Brain microvascular endothelial cell (primary cell): ENCODE data around the gene PGR.

Experiments
- DNase-seq: peaks from one replicate; pipeline ENCODE4 v3.0.0-alpha.2; 2020
- H3K27ac ChIP-seq: fragments of 250-450 bp; sonication (Bioruptor Pico); 2 replicates; pipeline ENCODE4 v1.5.1; 2020; ENCODE audit warnings: mild to moderate bottlenecking, moderate library complexity
- H3K27me3 ChIP-seq: fragments of 250-450 bp; sonication (Bioruptor Pico); replicated peaks from 2 replicates; pipeline ENCODE4 v1.5.1; 2020; ENCODE audit warnings: mild to moderate bottlenecking
- H3K36me3 ChIP-seq: fragments of 250-450 bp; sonication (Bioruptor Pico); replicated peaks from 2 replicates; pipeline ENCODE4 v1.5.1; 2020; ENCODE audit warnings: mild to moderate bottlenecking
- H3K4me3 ChIP-seq: 2 replicates; pipeline ENCODE4 v1.5.1; 2011; ENCODE audit warnings: low read depth, mild to moderate bottlenecking, control low read depth, low read length, moderate library complexity
- in situ Hi-C: cut with HindIII; loops from 2 replicates; pipeline ENCODE4 v1.10.0; 2017; ENCODE audit warnings: low sequenced_read_pairs, low pct_ligation_motif_present
- TF ChIP-seq, protein P1 (sequence below): IDR thresholded peaks from 2 replicates; pipeline ENCODE4 v1.5.1; 2011; ENCODE audit warnings: low read depth, mild to moderate bottlenecking, moderate library complexity, low read length, control low read depth, inconsistent platforms; ENCODE audit errors: missing control alignments

PGR gene

DNA sequence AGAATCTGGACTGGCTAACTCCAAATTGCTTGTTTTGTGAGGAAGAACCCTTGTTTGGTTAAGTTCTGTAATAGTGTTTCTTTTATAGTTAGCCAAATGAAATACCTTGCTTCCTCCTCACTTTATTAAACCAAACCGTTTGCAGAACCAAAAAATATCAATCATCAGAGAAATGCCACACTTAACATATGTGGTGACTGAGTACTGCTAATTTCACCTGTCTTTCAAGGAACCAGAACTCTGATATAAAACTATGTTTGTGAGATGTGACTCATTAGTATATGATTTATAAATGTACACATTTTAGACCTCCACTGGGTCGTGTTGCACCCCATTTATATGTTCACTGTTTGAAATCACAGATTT lies 119.9 kb downstream of the PGR start:
- Histone ChIP-seq H3K27ac (no peak overlapping the region), H3K27me3 (no peaks in the 10 kb centered on the region), H3K4me3 (no peak overlapping the region), H3K36me3 (no peaks in the 10 kb centered on the region)
- no peak for DNase-seq
- TF ChIP-seq, protein P1, sequence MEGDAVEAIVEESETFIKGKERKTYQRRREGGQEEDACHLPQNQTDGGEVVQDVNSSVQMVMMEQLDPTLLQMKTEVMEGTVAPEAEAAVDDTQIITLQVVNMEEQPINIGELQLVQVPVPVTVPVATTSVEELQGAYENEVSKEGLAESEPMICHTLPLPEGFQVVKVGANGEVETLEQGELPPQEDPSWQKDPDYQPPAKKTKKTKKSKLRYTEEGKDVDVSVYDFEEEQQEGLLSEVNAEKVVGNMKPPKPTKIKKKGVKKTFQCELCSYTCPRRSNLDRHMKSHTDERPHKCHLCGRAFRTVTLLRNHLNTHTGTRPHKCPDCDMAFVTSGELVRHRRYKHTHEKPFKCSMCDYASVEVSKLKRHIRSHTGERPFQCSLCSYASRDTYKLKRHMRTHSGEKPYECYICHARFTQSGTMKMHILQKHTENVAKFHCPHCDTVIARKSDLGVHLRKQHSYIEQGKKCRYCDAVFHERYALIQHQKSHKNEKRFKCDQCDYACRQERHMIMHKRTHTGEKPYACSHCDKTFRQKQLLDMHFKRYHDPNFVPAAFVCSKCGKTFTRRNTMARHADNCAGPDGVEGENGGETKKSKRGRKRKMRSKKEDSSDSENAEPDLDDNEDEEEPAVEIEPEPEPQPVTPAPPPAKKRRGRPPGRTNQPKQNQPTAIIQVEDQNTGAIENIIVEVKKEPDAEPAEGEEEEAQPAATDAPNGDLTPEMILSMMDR, result no peak
- in situ Hi-C loops, result no loop called here

DNA sequence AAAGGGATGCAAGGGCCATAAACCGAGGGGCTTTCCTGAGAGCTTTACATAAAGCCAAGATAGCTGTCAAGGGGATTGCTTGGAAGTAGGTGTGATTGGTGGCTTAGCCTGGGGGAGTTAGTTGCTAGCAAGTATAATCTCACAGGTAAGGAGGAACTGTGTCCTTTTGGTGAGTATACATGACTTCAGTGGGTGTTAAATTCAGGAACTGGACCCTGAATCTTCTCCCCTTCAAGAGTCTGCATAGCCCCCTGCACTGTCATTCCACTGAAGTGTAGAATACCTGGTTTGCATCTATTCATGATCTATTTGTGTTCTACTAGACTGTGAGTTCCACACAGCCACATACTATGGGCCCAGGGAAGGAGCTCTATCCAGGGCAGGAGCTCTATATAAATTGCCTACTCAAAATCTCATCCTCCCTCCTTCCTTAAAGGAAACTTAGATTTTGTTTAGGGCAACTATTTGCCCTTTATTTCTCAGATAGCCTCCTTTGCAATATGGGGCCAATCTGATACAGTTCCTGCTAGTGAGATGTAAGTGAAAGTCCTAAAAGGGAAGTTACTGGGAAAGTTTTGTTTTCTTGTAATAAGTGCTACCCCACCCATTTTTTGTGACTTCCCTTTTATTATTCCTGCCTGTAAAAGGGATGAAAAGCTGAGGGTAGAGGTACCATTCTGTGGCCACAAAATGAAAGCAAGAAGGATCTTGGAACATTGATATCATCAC lies 120.5 kb downstream of the PGR start:
- Histone ChIP-seq H3K27ac (no peak overlapping the region), H3K36me3 (no peaks in the 10 kb centered on the region), H3K4me3 (no peak overlapping the region), H3K27me3 (no peaks in the 10 kb centered on the region)
- TF ChIP-seq, protein P1, result no peak
- no peak for DNase-seq
- in situ Hi-C loops, result no loop called here

DNA sequence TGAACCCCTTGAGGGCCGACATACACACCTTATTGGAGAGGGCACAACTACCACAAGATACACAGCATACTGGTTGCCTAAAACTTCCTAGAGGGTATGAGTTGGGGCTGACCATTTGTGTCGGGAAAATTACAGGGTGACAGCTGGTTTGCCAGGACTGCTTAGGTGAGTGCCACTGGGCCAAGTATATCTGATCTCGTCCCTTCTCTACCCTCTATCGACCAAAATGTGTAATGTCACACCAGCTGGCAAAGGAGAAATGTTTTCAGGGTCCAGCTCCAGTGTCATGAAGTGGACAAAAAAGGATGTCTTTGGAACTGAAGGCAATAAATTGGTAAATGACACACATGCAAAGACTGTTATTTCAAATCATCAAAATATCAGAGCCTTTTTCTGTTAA lies 126.1 kb downstream of the PGR start:
- TF ChIP-seq, protein P1, result no peak
- Histone ChIP-seq H3K27ac (no peak overlapping the region), H3K27me3 (no peaks in the 10 kb centered on the region), H3K36me3 (no peaks in the 10 kb centered on the region), H3K4me3 (no peak overlapping the region)
- DNase-seq, result no peak
- in situ Hi-C loops, result no loop called here

DNA sequence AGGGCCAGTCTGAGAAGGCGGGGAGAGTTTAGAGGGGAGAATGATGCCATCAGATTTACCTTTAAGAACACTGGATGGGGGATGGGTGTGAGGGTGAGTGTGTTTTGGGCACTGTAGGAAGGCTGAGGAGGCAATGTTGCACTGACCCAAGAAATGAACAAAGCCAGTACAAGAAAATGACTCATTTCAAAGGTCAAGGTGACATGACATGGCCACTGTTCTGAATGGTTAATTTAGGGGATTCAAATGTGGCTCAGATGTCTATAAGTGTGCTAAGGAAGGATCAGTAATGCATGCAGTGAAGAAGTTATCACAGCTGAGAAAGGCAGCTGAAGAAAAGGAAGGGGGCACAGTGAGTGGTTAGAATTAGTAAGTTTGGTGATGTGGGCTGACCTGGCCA lies 129.9 kb downstream of the PGR start:
- in situ Hi-C loops, result no loop called here

DNA sequence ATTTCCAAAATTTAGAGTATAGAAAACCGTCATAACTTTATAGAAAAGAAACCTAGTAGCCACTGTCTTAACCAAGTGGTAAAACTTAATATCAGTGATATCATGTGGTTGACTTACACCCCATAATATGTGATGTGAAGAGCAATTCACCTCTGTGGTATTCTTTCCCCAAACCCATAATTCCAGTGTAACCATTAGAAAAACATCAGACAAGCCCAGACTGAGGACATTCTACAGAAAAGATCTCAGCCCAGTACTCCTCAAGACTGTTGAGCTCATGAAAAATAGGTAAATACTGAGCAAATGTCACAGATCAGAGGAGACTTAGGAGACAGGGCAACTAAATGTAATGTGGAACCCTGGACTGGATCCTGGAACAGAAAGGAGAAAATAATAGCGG lies 134.6 kb downstream of the PGR start:
- no peak for DNase-seq
- TF ChIP-seq, protein P1, result no peak
- Histone ChIP-seq H3K4me3 (no peak overlapping the region), H3K27me3 (no peaks in the 10 kb centered on the region), H3K36me3 (no peaks in the 10 kb centered on the region), H3K27ac (no peak overlapping the region)
- in situ Hi-C loops, result no loop called here

More for the DNA sequence above, 129.9 kb downstream of the PGR start:
- no peak for DNase-seq
- TF ChIP-seq, protein P1, result no peak
- H3K36me3 ChIP-seq, result no peaks in the 10 kb centered on the region
- H3K27ac ChIP-seq, result no peak overlapping the region
- no peaks in the 10 kb centered on the region for H3K27me3 ChIP-seq
- H3K4me3 ChIP-seq, result no peak overlapping the region

DNA sequence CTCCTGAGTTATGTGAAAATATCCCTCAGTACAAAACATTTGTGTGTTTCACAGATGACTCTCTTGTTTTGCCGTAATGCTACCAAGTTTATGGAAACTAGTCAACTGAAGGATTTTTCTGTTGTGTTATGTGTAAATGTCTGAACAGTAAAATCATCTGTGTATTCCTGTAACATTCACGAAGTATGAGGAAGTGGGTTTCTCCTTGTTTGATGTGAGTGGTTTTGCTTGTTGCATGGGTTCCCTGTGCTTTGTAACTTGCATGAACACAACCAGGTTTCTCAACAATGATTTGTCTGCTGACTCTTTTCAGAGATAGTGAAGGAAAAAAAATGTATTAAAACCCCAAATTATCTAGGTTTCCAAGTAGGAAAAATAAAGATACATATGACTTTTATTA lies 138.1 kb downstream of the PGR start:
- in situ Hi-C loops, result no loop called here
- no peak for DNase-seq
- Histone ChIP-seq H3K36me3 (no peaks in the 10 kb centered on the region), H3K27me3 (no peaks in the 10 kb centered on the region), H3K27ac (no peak overlapping the region), H3K4me3 (no peak overlapping the region)
- TF ChIP-seq, protein P1, result no peak
